GM12864 (cell line): ENCODE measurements around the gene HECTD1.
"Not testable (repeated sequence)": the region's sequence is repeated elsewhere in the genome, so short reads cannot be mapped to it uniquely, and the experiment has no call there.

Experiments
- DNase-seq: peaks from one replicate; pipeline ENCODE4 v3.0.0-alpha.2; 2011; ENCODE audit warnings: low read depth
- H3K4me3 ChIP-seq: 2 replicates; pipeline ENCODE4 v1.5.1; 2011; ENCODE audit warnings: mild to moderate bottlenecking, low read depth, low read length, control low read depth
- TF ChIP-seq, protein P1 (sequence below): IDR thresholded peaks from 2 replicates; pipeline ENCODE4 v1.5.1; 2011; ENCODE audit warnings: low read depth, mild to moderate bottlenecking, moderate library complexity, low read length, control low read depth, inconsistent platforms; ENCODE audit errors: missing control alignments

HECTD1 gene

DNA sequence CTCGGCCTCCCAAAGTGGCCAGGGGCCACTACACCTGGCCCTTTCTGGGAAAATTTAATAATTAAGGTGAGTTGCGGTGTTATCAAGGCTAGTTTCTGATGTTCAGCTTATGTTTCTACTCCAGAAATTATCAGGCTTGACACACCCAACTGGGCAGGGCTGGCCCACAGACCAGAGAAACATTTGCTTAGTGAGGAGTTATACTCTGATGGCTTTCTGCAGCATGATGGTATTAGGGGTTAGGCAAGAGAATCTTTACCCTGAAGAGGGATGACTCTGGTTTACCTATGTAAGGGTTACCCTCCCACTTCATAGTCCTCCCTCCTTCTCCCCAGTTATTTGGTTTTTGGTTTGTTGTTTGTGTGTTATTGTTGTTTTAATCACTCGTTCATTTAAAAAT is 24.5 kb upstream of the HECTD1 start:
- DNase-seq = no peak
- H3K4me3 ChIP-seq = no peak overlapping the region
- TF ChIP-seq, protein P1, sequence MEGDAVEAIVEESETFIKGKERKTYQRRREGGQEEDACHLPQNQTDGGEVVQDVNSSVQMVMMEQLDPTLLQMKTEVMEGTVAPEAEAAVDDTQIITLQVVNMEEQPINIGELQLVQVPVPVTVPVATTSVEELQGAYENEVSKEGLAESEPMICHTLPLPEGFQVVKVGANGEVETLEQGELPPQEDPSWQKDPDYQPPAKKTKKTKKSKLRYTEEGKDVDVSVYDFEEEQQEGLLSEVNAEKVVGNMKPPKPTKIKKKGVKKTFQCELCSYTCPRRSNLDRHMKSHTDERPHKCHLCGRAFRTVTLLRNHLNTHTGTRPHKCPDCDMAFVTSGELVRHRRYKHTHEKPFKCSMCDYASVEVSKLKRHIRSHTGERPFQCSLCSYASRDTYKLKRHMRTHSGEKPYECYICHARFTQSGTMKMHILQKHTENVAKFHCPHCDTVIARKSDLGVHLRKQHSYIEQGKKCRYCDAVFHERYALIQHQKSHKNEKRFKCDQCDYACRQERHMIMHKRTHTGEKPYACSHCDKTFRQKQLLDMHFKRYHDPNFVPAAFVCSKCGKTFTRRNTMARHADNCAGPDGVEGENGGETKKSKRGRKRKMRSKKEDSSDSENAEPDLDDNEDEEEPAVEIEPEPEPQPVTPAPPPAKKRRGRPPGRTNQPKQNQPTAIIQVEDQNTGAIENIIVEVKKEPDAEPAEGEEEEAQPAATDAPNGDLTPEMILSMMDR = no peak

DNA sequence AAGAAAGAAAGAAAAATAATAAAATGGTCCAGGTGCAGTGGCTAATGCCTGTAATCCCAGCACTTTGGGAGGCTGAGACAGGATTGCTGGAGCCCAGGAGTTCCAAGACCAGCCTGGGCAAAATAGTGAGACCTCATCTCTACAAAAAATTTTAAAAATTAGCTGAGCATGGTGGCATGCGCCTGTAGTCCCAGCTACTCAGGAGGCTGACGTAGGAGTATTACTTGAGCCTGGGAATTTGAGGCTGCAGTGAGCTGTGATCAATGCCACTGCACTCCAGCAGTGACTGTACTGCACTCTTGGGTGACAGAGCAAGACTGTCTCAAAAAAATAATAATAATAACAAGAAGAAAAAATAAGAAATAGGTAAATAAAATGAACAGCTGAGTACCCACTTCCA is 23.7 kb upstream of the HECTD1 start:
- DNase-seq, H3K4me3 ChIP-seq: not testable (repeated sequence)

DNA sequence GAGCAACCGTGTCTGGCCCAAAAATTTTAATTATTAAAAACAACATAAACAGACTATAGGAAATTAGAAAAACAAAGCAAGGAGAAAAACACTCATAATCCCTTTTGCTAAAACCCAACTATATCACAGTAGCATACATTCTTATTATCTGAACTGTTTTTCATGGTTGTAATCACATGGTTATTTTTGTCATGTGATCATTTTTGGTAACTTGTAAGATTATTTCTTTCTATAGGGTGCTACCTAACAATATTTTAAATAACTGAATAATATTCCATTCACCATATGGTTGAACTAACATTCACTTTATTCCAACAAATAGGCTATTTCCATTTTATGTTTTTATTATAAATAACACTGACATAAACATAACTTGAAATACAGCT is 23.0 kb upstream of the HECTD1 start:
- H3K4me3 ChIP-seq = no peak overlapping the region
- TF ChIP-seq, protein P1 = no peak
- DNase-seq = no peak

DNA sequence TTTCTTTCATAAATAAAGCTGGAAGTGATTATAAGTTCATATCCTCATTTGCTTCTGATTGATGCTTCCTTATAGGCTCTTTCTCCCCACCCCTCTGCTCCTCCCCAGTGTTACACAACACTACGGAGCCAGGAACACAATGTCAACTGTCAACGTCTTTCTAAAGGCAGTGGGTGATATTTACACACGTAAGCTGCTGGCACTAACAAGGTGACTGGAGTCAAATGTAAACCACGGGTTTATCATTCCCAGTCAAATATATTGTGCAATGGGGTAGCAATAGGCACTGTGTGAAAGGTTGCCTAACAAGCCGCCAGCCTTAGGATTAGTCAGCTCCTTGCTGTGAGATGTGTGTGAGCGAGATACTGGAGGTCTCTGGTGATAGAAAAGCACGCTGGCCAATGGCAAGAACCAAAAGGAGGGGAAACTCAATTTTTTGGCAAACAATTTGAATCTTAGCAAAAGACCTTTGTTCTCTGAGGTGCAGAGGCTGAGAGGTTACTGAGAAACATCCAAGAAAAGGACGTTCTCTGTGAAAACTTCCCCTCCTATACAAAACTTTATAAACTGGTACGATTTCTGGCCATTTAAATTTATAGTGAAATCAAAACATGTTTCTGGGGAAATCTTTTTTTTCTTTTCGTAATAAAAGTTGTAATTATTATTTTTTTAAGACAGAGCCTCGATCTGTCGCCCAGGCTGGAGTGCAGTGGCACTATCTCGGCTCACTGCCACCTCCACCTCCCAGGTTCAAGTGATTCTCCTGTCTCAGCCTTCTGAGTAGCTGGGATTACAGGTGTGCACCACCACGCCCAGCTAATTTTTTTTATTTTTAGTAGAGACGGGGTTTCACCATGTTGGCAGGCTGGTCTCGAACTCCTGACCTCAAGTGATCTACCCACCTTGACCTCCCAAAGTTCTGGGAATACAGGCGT is 22.3 kb upstream of the HECTD1 start:
- H3K4me3 ChIP-seq = no peak overlapping the region
- DNase-seq = no peak
- TF ChIP-seq, protein P1 = no peak

DNA sequence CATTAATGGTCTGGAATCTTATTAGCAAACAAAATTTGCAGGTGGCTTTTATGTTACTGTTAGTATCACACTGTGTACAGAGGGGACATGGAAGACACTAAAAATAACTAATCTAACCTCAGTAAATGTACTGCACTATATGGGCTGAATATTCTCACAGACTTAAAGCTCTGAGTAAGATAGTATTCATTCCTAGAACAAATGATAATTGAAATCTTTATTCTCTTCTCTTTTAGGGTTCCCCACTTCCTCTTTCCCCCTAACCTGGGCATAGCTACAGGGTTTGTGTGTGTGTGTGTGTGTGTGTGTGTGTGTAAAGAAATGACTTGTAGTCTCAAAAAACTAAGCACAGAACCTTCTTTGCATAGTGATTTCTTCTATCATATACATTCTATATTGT is 21.4 kb upstream of the HECTD1 start:
- TF ChIP-seq, protein P1 = no peak
- no peak for DNase-seq
- no peak overlapping the region for H3K4me3 ChIP-seq

GRCh38 chr14:31228533-31228932 is 20.9 kb upstream of the HECTD1 start:
- H3K4me3 ChIP-seq = no peak overlapping the region
- TF ChIP-seq, protein P1 = no peak
- DNase-seq = no peak

DNA sequence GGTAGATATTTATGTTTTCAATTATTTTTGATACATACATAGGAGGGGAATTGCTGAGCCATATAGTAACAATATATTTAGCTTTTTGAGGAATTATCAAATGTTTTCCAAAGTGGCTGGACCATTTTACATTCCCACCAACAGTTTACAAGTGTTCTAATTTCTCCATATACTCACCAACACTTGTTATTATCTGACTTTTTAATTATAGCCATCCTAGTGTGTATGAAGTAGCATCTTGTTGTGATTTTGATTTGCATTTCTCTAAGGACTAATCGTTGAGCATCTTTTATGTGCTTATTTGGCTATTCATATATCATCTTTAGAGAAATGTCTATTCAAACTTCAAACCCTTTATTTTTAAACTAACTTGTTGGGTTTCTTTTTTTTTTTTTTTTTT is 17.2 kb upstream of the HECTD1 start:
- DNase-seq = no peak
- TF ChIP-seq, protein P1 = no peak
- no peak overlapping the region for H3K4me3 ChIP-seq
